Measurements from ENCODE around the gene SEH1L.

GRCh38 chr18:12995424-12995823 lies 47.6 kb downstream of the SEH1L start:
- TF ChIP-seq CTCF (IDR thresholded peaks at IDR 0.05) (no peak), POLR2A (IDR thresholded peaks at IDR 0.05) (no peak)

All from transverse colon (tissue), 3 donors.